CD4-positive, alpha-beta T cell treated with Interleukin-1 beta for 1 hour (primary cell): Measurements from ENCODE around the gene FBXW8.

Experiments
- DNase-seq, 2 donors: peaks; one replicate each; pipeline ENCODE4 v3.0.0-alpha.2; 2020 to 2022

FBXW8 gene

GRCh38 chr12:117042862-117043261, 132.1 kb downstream of the FBXW8 start:
- no peak for DNase-seq

DNA sequence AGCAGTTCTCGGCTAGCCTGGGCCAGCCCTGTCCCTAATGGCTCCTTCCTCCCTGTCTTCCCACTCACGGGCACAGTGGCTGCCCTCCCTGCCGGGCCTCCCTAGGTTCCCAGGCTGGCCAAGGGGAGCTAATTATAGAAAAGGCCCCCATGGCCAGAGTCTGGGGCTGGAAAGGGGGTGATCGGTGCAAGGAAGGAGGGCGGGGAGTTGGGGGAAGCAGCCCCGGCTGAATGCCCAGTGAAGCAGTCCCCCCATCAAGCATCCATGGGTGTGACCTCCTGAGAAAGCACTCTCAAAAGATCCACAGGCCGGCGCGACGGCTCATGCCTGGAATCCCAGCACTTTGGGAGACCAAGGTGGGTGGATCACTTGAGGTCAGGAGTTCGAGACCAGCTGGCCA, 133.6 kb downstream of the FBXW8 start:
- no peak for DNase-seq

GRCh38 chr12:117044790-117045159, 134.0 kb downstream of the FBXW8 start:
- no peak for DNase-seq

DNA sequence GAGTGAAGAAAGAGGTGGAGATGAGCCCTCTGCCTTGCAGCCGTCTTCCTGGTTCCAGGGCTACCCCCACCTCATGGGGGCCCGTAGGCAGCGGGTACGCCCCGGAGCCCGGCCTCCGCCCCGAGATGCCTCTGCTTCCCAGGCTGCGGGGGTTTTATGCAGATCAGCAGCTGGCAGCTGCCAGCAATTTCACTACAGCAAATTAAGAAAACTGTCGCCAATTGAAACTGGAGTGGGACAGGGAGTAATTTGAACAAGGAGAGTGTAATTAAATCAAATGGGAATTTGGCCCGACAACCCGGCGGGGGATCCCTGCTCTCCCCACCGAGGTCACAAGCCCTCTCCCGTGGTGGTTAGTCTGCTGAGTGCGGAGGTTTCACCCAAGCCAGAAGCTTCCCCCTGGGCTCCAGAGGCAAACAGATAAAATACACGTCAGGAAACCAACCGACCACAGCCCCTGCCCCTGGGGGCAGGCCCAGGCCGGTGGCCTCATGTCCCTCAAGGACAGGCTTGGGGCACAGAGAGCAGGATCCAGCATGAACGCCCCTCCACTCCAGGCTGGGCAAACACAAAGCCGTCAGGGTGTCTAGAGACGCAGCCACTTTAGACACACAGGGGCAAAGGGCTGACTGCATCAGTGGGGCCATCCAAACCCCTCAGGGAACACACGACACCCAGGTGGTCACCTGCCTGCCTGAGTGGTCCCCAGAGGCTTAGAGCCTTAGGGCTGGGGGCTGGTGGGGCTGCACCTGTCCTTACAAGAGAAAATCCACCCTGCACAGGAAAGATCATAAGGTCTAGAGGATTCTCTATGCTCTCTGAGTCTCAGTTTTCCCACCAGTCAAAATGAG, 134.6 kb downstream of the FBXW8 start:
- no peak for DNase-seq

- no peak for DNase-seq
Observed at GRCh38 chr12:117046011-117046369, 135.2 kb downstream of the FBXW8 start.

- no peak for DNase-seq
Observed at GRCh38 chr12:117046425-117046824, 135.7 kb downstream of the FBXW8 start.

- DNase-seq: no peak
Observed at GRCh38 chr12:117046861-117047530, 136.2 kb downstream of the FBXW8 start.

DNA sequence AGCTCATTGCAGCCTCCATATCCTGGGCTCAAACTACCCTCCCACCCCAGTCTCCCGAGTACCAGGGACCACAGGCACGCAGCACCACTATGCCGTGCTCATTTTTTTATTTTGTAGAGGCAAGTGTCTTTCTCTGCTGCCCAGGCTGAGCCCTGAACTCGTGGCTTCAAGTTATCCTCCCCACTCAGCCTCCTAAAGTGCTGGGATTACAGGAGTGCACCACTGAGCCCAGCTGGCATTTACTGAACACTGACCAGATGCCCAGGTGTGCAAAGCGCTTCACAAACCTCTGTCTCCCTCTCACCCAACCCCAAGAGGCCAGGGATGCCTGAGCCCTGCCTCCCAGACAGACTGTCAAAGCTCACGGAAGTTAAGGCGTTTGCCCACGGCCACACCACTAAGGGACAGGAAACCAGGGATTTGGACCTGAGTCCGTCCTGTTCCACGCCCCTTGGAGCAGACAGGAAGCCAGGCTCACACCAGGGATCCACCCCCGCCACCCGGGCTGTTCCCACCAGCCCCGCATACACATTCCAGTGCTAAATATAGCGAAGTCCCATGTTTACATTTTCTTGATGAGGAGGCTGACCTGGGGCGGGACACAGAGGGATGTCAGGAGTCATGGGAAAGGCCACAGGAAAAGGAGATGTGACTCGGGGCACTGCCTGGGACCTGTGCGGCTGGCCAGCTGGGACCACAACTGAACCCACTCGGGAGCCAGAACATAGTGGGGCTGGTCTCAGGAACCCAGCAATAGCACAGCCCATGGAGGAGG, 137.2 kb downstream of the FBXW8 start:
- no peak for DNase-seq

DNA sequence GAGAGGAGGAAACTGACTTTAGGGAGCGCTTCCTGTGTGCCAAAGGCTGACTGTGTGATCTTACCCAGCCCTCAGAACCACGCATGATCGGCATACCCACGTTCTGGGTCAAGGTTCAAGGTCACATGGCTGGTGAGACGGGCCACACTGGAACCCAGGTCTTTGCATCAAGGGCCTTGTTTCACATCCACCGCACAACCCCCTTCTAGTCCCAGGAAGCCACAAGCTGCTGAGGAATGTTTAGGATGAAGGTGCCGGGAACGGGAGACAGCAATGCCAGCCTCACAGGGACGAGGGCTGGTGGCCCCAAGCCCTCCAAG, 137.8 kb downstream of the FBXW8 start:
- DNase-seq: no peak

- no peak for DNase-seq
Observed at GRCh38 chr12:117049295-117049694, 138.5 kb downstream of the FBXW8 start.

- DNase-seq: no peak
Observed at GRCh38 chr12:117050060-117050459, 139.3 kb downstream of the FBXW8 start.

DNA sequence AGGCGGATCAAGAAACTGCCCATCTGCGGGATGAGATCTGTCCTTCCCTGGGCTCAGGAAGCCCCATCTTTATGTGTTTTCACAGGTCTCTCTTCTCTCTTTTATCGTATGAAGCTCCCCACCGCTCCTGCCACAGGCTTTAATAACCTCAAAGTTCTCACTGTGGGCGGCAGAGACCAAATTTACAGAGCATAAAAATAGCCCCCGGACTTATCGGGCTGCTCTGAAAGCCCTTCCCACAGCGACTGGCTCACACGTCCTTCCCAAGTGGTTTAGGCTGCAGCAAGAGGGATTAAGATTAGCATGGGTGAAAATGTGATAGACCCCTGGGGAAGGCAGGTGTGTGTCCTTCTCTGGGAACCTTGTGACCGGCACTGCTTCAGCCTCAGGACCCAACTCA, 140.6 kb downstream of the FBXW8 start:
- DNase-seq: no peak

- no peak for DNase-seq
Observed at GRCh38 chr12:117052386-117053049, 141.8 kb downstream of the FBXW8 start.

DNA sequence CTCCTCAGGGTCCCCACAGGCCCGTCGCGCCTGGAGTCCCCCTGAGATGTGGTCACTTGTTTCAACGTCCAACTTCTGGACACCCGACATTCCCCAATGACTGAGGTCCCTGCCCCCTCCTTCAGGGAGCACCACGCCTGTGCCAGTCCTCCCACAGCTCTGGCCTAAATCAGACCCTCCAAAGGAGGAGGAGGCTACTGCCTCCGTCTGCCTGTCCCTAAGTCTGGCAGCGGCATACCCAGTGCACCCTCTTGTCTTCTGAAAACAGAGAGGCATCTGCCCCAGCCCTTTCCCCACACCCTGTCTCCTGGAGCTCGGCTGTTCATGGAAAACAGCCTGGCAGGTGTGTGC, 142.3 kb downstream of the FBXW8 start:
- no peak for DNase-seq

DNA sequence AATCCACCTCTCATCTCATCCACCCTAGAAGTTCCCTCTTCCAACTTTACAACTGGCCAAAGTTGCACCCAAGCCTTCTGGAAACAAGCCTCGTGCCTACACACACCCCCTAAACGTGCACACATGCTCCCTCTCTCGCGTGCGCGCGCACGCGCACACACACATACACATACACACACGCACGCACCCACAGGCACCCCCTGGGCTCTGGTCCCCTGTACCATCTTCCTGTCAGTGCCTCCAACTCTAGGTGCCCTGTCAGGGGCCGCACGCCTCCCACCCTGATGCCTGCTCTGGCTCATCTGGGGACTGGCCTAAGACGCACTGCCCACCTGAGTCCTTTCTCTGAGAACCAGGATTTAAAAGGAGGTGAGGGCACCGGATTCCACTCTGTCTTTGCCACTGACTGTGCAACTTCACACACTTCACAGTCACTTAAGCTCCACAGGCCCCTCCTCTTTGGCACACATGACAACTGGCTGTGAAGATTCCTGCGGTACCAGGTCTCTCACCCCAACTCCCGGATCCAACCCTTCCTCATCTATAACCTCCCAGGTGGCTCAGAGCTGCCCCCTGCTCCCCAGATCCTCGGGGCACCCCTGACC, 142.9 kb downstream of the FBXW8 start:
- no peak for DNase-seq

GRCh38 chr12:117054279-117054678, 143.5 kb downstream of the FBXW8 start:
- DNase-seq: no peak

DNA sequence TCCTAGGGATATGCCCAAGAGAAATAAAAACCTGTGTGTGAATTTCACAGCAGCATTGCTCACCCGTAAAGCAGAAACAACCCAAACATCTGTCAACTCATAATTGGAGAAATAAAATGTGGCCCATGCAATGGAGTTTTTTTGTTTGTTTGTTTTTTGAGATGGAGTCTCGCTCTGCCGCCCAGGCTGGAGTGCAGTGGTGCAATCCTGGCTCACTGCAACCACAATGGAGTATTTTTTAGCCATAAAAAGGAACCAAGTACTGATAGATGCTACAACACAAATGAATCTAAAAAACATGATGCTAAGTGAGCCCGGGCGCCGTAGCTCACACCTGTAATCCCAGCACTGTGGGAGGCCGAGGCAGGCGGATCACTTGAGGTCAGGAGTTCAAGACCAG, 146.9 kb downstream of the FBXW8 start:
- DNase-seq: peak in 1 of 2 donors; percentile 12

GRCh38 chr12:117058442-117059072, 147.8 kb downstream of the FBXW8 start:
- no peak for DNase-seq

DNA sequence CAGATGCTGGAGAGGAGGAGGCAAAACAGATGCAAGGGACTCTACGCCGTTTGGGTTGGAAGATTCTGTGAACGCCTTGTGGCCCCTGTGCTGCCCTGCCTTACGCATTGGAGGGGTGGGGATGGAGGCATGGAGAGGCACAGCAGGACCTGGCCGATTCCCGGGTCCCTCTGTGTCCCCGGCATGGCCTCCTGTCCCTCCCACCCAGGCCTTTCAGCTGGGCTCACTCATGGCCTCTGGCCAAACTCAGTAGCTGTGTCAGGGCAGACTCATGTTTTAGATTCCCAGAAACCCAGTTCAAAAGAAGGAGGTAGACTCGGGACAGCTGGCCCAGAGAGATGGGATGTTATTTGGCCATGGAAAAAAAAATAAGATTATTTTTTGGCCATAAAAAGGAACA, 148.4 kb downstream of the FBXW8 start:
- no peak for DNase-seq

GRCh38 chr12:117060246-117060928, 149.6 kb downstream of the FBXW8 start:
- DNase-seq: peak in 1 of 2 donors; percentile 32

- DNase-seq: no peak
Observed at GRCh38 chr12:117060929-117061305, 150.2 kb downstream of the FBXW8 start.

GRCh38 chr12:117061555-117062079, 150.9 kb downstream of the FBXW8 start:
- DNase-seq: no peak
